Muscle layer of colon (tissue), 2 donors: ENCODE measurements around the gene ERRFI1.
A peak's percentile ranks its signal among the peaks of the same experiment; 100 is the strongest.
"Not testable (repeated sequence)": the region's sequence is repeated elsewhere in the genome, so short reads cannot be mapped to it uniquely, and the experiment has no call there.

Experiments used
- H3K27ac ChIP-seq: one replicate; pipeline ENCODE4 v1.7.0; 2013; ENCODE audit warnings: low read depth, mild to moderate bottlenecking, low read length, moderate library complexity
- H3K27me3 ChIP-seq, 2 donors: one replicate each; pipeline ENCODE4 v1.7.0; 2013; ENCODE audit warnings: low read length in 2 of 2, mild to moderate bottlenecking in 2 of 2; ENCODE audit not compliant: insufficient read depth in 2 of 2, control insufficient read depth in 1 of 2
- H3K36me3 ChIP-seq: one replicate; pipeline ENCODE4 v1.7.0; 2013; ENCODE audit warnings: mild to moderate bottlenecking, low read length; ENCODE audit not compliant: insufficient read depth
- H3K4me1 ChIP-seq: one replicate; pipeline ENCODE4 v1.7.0; 2013; ENCODE audit warnings: mild to moderate bottlenecking, low read length; ENCODE audit not compliant: insufficient read depth
- H3K4me3 ChIP-seq, 2 donors: one replicate each; pipeline ENCODE4 v1.7.0; 2013; ENCODE audit warnings: low read length in 2 of 2, low read depth in 1 of 2, mild to moderate bottlenecking in 1 of 2, moderate library complexity in 1 of 2
- H3K9ac ChIP-seq: one replicate; pipeline ENCODE4 v1.7.0; 2013; ENCODE audit warnings: low read length
- H3K9me3 ChIP-seq: one replicate; pipeline ENCODE4 v1.7.0; 2013; ENCODE audit warnings: mild to moderate bottlenecking, low read length
- donor health status: abdominal sarcoma.
- donor health status: Adenocarcinoma of cecum.

The ERRFI1 gene

GRCh38 chr1:7972285-7972684, 53.8 kb downstream of the ERRFI1 start:
- peaks cover 13% of the 10 kb centered on the region for H3K4me1 ChIP-seq
- H3K27ac ChIP-seq: no peak overlapping the region
- H3K9me3 ChIP-seq: no peaks in the 10 kb centered on the region
- H3K27me3 ChIP-seq: no peaks in the 10 kb centered on the region
- no peak overlapping the region for H3K4me3 ChIP-seq
- H3K36me3 ChIP-seq: peaks cover 38% of the 10 kb centered on the region
- no peak overlapping the region for H3K9ac ChIP-seq

GRCh38 chr1:7971024-7971423, 55.1 kb downstream of the ERRFI1 start:
- Histone ChIP-seq H3K4me3 (no peak overlapping the region), H3K4me1 (peaks cover 15% of the 10 kb centered on the region), H3K9me3 (no peaks in the 10 kb centered on the region), H3K9ac (no peak overlapping the region), H3K36me3 (peaks cover 51% of the 10 kb centered on the region), H3K27me3 (no peaks in the 10 kb centered on the region), H3K27ac (no peak overlapping the region)

- no peak overlapping the region for H3K9ac ChIP-seq
- peaks cover 57% of the 10 kb centered on the region for H3K36me3 ChIP-seq
- no peaks in the 10 kb centered on the region for H3K27me3 ChIP-seq
- H3K27ac ChIP-seq: no peak overlapping the region
- no peaks in the 10 kb centered on the region for H3K9me3 ChIP-seq
- H3K4me3 ChIP-seq: no peak overlapping the region
- H3K4me1 ChIP-seq: peaks cover 11% of the 10 kb centered on the region
These were observed 55.9 kb downstream of the ERRFI1 start for GRCh38 chr1:7970246-7970645.

GRCh38 chr1:7967651-7968050, 58.5 kb downstream of the ERRFI1 start:
- no peaks in the 10 kb centered on the region for H3K27me3 ChIP-seq
- no peak overlapping the region for H3K4me3 ChIP-seq
- H3K9me3 ChIP-seq: no peaks in the 10 kb centered on the region
- H3K4me1 ChIP-seq: peaks cover 21% of the 10 kb centered on the region
- no peak overlapping the region for H3K27ac ChIP-seq
- H3K9ac ChIP-seq: no peak overlapping the region
- H3K36me3 ChIP-seq: peaks cover 76% of the 10 kb centered on the region

GRCh38 chr1:7967196-7967595, 58.9 kb downstream of the ERRFI1 start:
- Histone ChIP-seq H3K9me3 (no peaks in the 10 kb centered on the region), H3K27ac (no peak overlapping the region), H3K9ac (peak overlapping the region; percentile 17), H3K27me3 (no peaks in the 10 kb centered on the region), H3K36me3 (peaks cover 75% of the 10 kb centered on the region), H3K4me1 (peaks cover 26% of the 10 kb centered on the region), H3K4me3 (no peak overlapping the region)

GRCh38 chr1:7964476-7964875, 61.6 kb downstream of the ERRFI1 start:
- Histone ChIP-seq H3K4me3 (no peak overlapping the region), H3K9me3 (no peaks in the 10 kb centered on the region), H3K27ac (no peak overlapping the region), H3K27me3 (no peaks in the 10 kb centered on the region), H3K4me1 (peaks cover 36% of the 10 kb centered on the region), H3K36me3 (peaks cover 54% of the 10 kb centered on the region), H3K9ac (no peak overlapping the region)

GRCh38 chr1:7963841-7964240, 62.3 kb downstream of the ERRFI1 start:
- H3K4me1 ChIP-seq: peaks cover 36% of the 10 kb centered on the region
- H3K27ac ChIP-seq: not testable (repeated sequence)

GRCh38 chr1:7963378-7963730, 62.8 kb downstream of the ERRFI1 start:
- H3K9ac ChIP-seq: not testable (repeated sequence)

More at GRCh38 chr1:7963841-7964240, 62.3 kb downstream of the ERRFI1 start:
- peaks cover 49% of the 10 kb centered on the region for H3K36me3 ChIP-seq
- H3K4me3 ChIP-seq, H3K27me3 ChIP-seq, H3K9me3 ChIP-seq, H3K9ac ChIP-seq: not testable (repeated sequence)

GRCh38 chr1:7962636-7963377, 63.3 kb downstream of the ERRFI1 start:
- Histone ChIP-seq H3K27me3 (no peaks in the 10 kb centered on the region), H3K36me3 (peaks cover 44% of the 10 kb centered on the region), H3K9ac (peak overlapping the region; percentile 70), H3K4me1 (peaks cover 36% of the 10 kb centered on the region), H3K9me3 (no peaks in the 10 kb centered on the region), H3K27ac (no peak overlapping the region), H3K4me3 (peak overlapping the region; percentile 73 to 74)

More at GRCh38 chr1:7963378-7963730, 62.8 kb downstream of the ERRFI1 start:
- H3K36me3 ChIP-seq: peaks cover 44% of the 10 kb centered on the region
- H3K27me3 ChIP-seq, H3K27ac ChIP-seq, H3K9me3 ChIP-seq, H3K4me3 ChIP-seq: not testable (repeated sequence)
- peaks cover 36% of the 10 kb centered on the region for H3K4me1 ChIP-seq

GRCh38 chr1:7962014-7962335, 64.1 kb downstream of the ERRFI1 start:
- Histone ChIP-seq H3K27me3 (no peaks in the 10 kb centered on the region), H3K9ac (peak overlapping the region; percentile 70), H3K36me3 (peaks cover 38% of the 10 kb centered on the region), H3K4me3 (peak overlapping the region; percentile 73 to 74), H3K27ac (peak overlapping the region; percentile 97), H3K4me1 (peaks cover 29% of the 10 kb centered on the region), H3K9me3 (no peaks in the 10 kb centered on the region)
